Stimulated activated CD8-positive, alpha-beta memory T cell treated with anti-CD3 and anti-CD28 coated beads, Interleukin-4, amount 100 ng/mL, for 1 hour (primary cell): ENCODE data around the gene PALMD.

ENCODE experiments used
- DNase-seq, 2 donors: peaks; one replicate each; pipeline ENCODE4 v3.0.0-alpha.2; 2020; ENCODE audit warnings: low read depth in 2 of 2, low spot score in 1 of 2

PALMD gene

GRCh38 chr1:99685516-99686180, 39.7 kb downstream of the PALMD start:
- no peak for DNase-seq

- DNase-seq, result no peak
Observed at GRCh38 chr1:99691175-99691574, 45.3 kb downstream of the PALMD start.

GRCh38 chr1:99696616-99697015, 50.7 kb downstream of the PALMD start:
- no peak for DNase-seq

GRCh38 chr1:99697580-99697979, 51.7 kb downstream of the PALMD start:
- DNase-seq, result no peak

- no peak for DNase-seq
Observed at GRCh38 chr1:99700020-99700419, 54.1 kb downstream of the PALMD start.

- DNase-seq, result no peak
Observed at GRCh38 chr1:99702221-99702620, 56.3 kb downstream of the PALMD start.

- no peak for DNase-seq
Observed at GRCh38 chr1:99704356-99704816, 58.5 kb downstream of the PALMD start.

- DNase-seq, result no peak
Observed at GRCh38 chr1:99705385-99705784, 59.5 kb downstream of the PALMD start.

GRCh38 chr1:99707535-99708142, 61.7 kb downstream of the PALMD start:
- peak in 1 of 2 donors; percentile 19 for DNase-seq

- no peak for DNase-seq
Observed at GRCh38 chr1:99710994-99711393, 65.1 kb downstream of the PALMD start.

GRCh38 chr1:99713006-99713405, 67.1 kb downstream of the PALMD start:
- no peak for DNase-seq

GRCh38 chr1:99717005-99717404, 71.1 kb downstream of the PALMD start:
- DNase-seq, result no peak

- DNase-seq, result no peak
Observed at GRCh38 chr1:99723251-99723650, 77.3 kb downstream of the PALMD start.

- DNase-seq, result no peak
Observed at GRCh38 chr1:99725996-99726395, 80.1 kb downstream of the PALMD start.

GRCh38 chr1:99726407-99726806, 80.5 kb downstream of the PALMD start:
- DNase-seq, result no peak

GRCh38 chr1:99726818-99727217, 80.9 kb downstream of the PALMD start:
- DNase-seq, result no peak

GRCh38 chr1:99727575-99728185, 81.8 kb downstream of the PALMD start:
- DNase-seq, result no peak

- no peak for DNase-seq
Observed at GRCh38 chr1:99728494-99729235, 82.8 kb downstream of the PALMD start.

- DNase-seq, result no peak
Observed at GRCh38 chr1:99731384-99731783, 85.5 kb downstream of the PALMD start.

- DNase-seq, result no peak
Observed at GRCh38 chr1:99735852-99736251, 89.9 kb downstream of the PALMD start.

- no peak for DNase-seq
Observed at GRCh38 chr1:99737016-99737415, 91.1 kb downstream of the PALMD start.
